AG04450 (cell line): ENCODE data around the gene INCA1. TPM values are rescaled to one million over a fixed set of nuclear protein-coding genes. Genes with fewer than 3 reads are reported as not detected.

ENCODE experiments used
- CTCF ChIA-PET: fragments of 300-600, 350-600 bp; formaldehyde crosslinking; extraction: SDS; loops from one replicate; lab custom pipeline; 2022; ENCODE audit warnings: antibody characterized with exemption, inconsistent platforms; lab: Charles Lee
- POLR2A ChIA-PET: fragments of 350-600 bp; formaldehyde crosslinking; extraction: SDS; loops from one replicate; lab custom pipeline; 2021; ENCODE audit warnings: antibody characterized with exemption, inconsistent platforms; lab: Yijun Ruan, JAX
- DNase-seq: peaks from one replicate; pipeline ENCODE4 v3.0.0-alpha.2; 2011; ENCODE audit warnings: low read depth, low spot score
- H3K27ac ChIP-seq: one replicate; pipeline ENCODE4 v1.5.1; 2012; ENCODE audit warnings: low read depth, low read length, control low read depth
- H3K27me3 ChIP-seq: one replicate; pipeline ENCODE4 v1.6.0; 2012; ENCODE audit warnings: low read length; ENCODE audit not compliant: control insufficient read depth, insufficient read depth
- H3K4me3 ChIP-seq: 2 replicates; pipeline ENCODE4 v1.5.1; 2011; ENCODE audit warnings: mild to moderate bottlenecking, low read depth, low read length, control low read depth
- H3K9me3 ChIP-seq: 2 replicates; pipeline ENCODE4 v1.5.1; 2012; ENCODE audit warnings: low read length; ENCODE audit not compliant: control insufficient read depth, insufficient read depth
- polyA plus RNA-seq: library from polyadenylated mRNA; depleted of rRNA; stranded (reverse); fragments of >200 nt; gene quantifications from 2 replicates; pipeline ENCODE4 v1.2.3, GENCODE V29; 2011
- TF ChIP-seq, protein P1 (sequence below): IDR thresholded peaks from 2 replicates; pipeline ENCODE4 v1.5.1; 2011; ENCODE audit warnings: low read depth, low read length, control low read depth, inconsistent platforms

Gene INCA1
- polyA plus RNA-seq, 1 experiment, result 0.29 TPM

DNA sequence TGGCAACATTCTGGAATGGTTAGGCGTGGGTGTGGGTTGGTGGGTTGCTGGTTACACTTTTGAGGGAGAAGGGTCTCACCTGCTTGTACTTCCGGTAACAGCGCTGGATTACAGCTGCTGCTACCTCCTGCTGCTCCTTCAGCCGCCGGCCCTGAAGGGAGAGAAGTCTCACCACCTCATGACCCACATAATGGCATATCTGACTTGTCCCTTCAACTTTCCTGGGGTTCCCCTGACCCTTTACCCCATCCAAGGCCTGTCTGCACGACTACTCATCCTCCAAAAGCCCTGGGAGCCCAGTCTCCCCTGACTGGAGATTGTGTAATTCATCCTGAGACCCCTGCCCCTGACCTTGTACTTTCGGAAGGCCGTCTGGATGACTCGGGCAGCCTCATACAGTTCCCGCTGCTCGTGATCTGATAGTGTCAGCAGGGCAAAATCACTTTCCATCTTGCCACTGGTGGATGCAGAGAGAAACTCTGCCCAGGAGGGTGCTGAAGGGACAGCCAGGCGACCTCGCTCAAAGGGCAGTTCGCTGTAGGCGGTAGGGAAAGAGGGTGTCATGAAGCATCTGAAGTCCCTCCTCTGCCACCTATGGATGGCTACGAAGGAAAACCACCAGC is 27.7 kb downstream of the INCA1 start:
- DNase-seq, result no peak
- POLR2A ChIA-PET, result interaction anchor here (0.5 to 5.6 kb wide), 6 partner anchors 20 to 174 kb away, joined by 3 to 128 read pairs (median 4); partner anchors contain the start of genes ENO3, KIF1C, PFN1 and RNF167
- Histone ChIP-seq H3K27me3 (no peaks in the 10 kb centered on the region), H3K27ac (peak overlapping the region; percentile 98), H3K4me3 (peak overlapping the region; percentile 78), H3K9me3 (peaks cover 5% of the 10 kb centered on the region; the same call in 1 of the 2 replicates)
- CTCF ChIA-PET, result interaction anchor here (1.2 to 1.8 kb wide), 2 partner anchors 17 to 61 kb away, joined by 5 to 6 read pairs; partner anchors contain the start of gene CAMTA2
- TF ChIP-seq, protein P1, sequence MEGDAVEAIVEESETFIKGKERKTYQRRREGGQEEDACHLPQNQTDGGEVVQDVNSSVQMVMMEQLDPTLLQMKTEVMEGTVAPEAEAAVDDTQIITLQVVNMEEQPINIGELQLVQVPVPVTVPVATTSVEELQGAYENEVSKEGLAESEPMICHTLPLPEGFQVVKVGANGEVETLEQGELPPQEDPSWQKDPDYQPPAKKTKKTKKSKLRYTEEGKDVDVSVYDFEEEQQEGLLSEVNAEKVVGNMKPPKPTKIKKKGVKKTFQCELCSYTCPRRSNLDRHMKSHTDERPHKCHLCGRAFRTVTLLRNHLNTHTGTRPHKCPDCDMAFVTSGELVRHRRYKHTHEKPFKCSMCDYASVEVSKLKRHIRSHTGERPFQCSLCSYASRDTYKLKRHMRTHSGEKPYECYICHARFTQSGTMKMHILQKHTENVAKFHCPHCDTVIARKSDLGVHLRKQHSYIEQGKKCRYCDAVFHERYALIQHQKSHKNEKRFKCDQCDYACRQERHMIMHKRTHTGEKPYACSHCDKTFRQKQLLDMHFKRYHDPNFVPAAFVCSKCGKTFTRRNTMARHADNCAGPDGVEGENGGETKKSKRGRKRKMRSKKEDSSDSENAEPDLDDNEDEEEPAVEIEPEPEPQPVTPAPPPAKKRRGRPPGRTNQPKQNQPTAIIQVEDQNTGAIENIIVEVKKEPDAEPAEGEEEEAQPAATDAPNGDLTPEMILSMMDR, result no peak

DNA sequence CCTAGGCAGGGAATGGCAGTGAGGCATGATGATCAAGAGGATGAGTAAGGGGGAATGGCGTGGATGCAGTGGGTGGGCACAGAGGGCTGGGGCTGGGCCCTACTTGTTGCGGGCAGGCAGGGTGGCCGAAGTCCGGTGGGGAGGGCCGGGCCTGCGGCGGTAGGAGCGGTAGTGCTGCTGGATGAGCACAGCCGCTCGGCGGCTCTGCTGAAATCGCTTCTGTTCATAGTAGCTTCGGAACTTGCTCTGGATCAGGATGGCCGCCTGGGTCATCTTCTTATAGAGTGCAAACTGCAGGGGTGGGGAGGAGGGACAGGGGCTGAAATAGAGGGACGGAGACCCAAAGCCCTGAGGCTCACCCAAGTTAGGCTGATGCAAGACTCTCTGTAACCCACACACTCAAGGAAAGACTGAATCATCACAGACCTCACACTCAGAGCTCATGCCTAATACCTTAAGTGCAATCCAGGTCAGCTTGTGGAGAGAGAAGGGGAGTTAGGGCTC is 28.2 kb downstream of the INCA1 start:
- TF ChIP-seq, protein P1, result no peak
- ChIA-PET POLR2A (interaction anchor here (0.5 to 5.6 kb wide), 6 partner anchors 20 to 173 kb away, joined by 3 to 128 read pairs (median 4); partner anchors contain the start of genes ENO3, KIF1C, PFN1 and RNF167), CTCF (interaction anchor here (1.8 kb wide), 1 partner anchor 60 kb away, joined by 5 read pairs; no protein-coding TSS in a partner anchor)
- Histone ChIP-seq H3K27ac (peak overlapping the region; percentile 98), H3K27me3 (no peaks in the 10 kb centered on the region), H3K4me3 (peak overlapping the region; percentile 78), H3K9me3 (peaks cover 5% of the 10 kb centered on the region; the same call in 1 of the 2 replicates)
- peak; percentile 85 for DNase-seq

DNA sequence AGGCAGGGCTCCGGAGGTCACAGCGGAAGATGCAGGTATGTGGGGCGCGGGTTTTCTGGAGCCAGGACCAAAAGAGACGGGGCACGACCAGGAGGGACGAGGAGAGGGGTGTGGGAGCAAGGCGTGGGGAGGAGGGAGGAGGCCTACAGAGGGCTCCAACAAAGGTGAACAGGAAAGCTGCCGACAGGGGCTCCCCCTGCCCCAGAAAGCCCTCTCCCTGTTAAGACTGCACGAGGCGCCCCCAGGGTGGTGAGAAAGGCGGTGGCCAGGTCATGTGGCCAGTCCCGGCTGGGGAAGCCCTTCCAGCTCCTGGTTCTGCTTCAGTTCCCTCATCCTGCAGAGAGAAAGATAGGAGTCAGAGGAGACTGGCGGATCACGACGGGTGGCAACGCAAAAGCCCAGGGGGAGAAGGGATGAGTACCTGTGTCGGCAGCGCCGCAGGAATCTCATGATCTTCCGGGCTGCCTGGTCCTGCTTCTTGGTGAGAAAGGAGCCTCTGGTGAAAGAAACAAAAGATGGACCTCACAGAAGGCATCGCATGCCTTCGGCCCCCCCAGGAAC is 28.8 kb downstream of the INCA1 start:
- TF ChIP-seq, protein P1, result no peak
- Histone ChIP-seq H3K4me3 (peak overlapping the region; percentile 78), H3K9me3 (peaks cover 5% of the 10 kb centered on the region; the same call in 1 of the 2 replicates), H3K27ac (peak overlapping the region; percentile 98), H3K27me3 (no peaks in the 10 kb centered on the region)
- ChIA-PET CTCF (interaction anchor here (0.5 to 1.8 kb wide), 2 partner anchors 48 to 59 kb away, joined by 5 read pairs; no protein-coding TSS in a partner anchor), POLR2A (interaction anchor here (1.0 to 5.6 kb wide), 7 partner anchors 10 to 173 kb away, joined by 3 to 128 read pairs (median 3); partner anchors contain the start of genes ENO3, INCA1, KIF1C and PFN1)
- no peak for DNase-seq

DNA sequence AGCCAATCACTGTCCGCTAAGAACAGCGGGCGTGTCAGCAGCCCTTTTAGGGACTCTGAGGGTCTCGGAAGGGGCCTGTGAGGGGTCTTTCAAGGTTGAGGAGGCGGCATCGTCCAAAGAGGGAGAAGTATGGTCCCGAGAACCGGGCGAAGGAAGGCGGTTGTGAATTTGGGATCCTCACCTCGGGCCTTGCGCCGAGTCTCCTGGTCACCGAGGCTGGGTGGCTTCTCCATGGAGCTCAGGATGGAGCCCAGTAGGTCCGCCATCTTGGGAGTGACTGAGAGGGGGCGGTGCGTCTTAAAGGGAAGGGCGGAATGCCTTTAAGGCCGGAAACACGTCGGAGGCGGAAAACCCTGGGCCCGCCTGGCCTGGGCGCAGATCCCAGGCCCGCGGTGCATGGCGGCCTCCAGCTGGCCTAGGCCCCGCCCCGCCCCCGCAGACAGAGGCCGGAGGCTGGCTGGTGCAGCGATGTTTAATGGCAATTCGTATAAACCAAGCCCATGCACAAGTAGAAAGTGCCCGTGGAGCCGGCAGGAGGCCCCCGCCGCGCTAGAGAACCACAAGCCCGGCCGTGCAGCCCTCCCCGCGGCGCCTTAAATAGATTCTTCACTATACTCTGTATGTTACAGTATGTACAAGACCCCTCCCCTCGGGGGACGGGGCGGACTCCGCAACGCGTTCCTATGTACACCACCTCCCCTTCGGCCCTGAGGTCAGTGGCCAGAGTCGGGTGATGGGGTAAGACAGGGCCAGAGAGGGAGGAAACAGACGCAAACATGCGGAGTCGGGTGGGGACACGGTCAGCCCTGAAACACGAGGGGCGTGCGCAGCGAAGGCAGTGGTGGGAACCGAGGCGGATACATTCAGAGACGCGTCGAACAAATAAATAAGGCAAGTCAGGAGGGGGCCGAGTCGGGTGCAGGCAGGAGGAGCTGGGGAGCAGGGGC is 29.5 kb downstream of the INCA1 start, which contains the start of gene SPAG7:
Gene SPAG7, minus strand, starts transcription at position 279 of the 947 bp plus-strand sequence. Its CDS starts 13 bp downstream, at position 266.
- ChIA-PET POLR2A (interaction anchor here (0.6 to 5.6 kb wide), 12 partner anchors 10 to 824 kb away, joined by 3 to 128 read pairs (median 6); partner anchors contain the start of genes CAMTA2, ENO3, GP1BA and INCA1), CTCF (interaction anchor here (0.5 to 2.6 kb wide), 5 partner anchors 15 to 94 kb away, joined by 3 to 11 read pairs (median 5); no protein-coding TSS in a partner anchor)
- TF ChIP-seq, protein P1, result no peak
- H3K4me3 ChIP-seq, result peak within 1 kb of the TSS; percentile 84
- peak; percentile 96 for DNase-seq
- H3K27ac ChIP-seq, result peak within 1 kb of the TSS; percentile 98
- H3K27me3 ChIP-seq, result no peaks in the 10 kb centered on the region
- H3K9me3 ChIP-seq, result peaks cover 5% of the 10 kb centered on the region; the same call in 1 of the 2 replicates
